MM.1S (cell line): ENCODE results near the gene PTPRN2.

Experiments
- EZH2 ChIP-seq: fragments of 300-600 bp; sonication (generic); optimal IDR thresholded peaks from 2 replicates; pipeline ENCODE3; 2017; ENCODE audit warnings: low read depth, mild to moderate bottlenecking, antibody characterized with exemption, low read length, mixed read lengths
- EZH2phosphoT487 ChIP-seq: fragments of 300-600 bp; sonication (generic); IDR thresholded peaks from 2 replicates; pipeline ENCODE4 v1.6.1; 2018; ENCODE audit warnings: antibody characterized with exemption, low read length
- TF ChIP-seq, protein P1 (sequence below): fragments of 300-600 bp; sonication (generic); IDR thresholded peaks from 2 replicates; pipeline ENCODE4 v1.5.1; 2016; ENCODE audit warnings: antibody characterized with exemption, low read length, mixed read lengths

DNA sequence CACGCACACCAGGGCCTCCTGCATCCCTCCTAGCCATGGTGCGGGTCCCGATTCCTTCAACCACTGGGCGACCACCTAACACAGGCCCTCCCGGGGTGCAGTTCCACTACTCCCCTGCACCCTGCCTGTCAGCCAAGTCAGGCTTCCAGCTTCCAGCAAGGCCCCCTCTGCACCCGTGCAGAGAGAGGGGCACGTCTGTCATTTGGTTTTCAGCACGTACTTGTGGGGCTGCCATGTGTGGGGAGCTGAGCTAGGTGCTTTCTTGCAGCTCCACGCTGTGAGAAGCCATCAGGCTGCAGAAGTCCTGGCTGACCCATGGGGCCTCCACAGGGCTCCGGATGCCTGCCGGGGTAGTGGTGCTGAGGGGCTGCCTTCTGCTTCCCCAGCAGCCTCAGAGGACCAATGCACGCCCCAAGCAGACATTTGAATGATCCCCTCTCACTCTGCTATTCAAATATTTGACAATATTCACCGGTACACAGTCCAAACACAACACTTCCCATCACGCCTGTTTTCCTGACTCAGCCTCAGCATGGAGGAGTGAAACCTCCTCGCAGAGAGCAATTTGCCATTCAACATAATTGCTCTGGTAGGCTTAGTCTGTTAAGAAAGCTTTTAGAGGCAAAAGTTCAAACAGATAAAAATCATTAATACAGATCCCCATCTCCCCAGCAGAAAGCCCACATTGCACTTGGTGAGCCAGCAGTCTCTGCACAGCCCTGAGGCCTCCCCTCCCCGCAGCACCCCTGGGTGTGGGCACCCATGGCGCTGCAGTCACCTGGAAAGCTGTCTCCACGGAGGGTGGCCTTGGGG is 449.9 kb downstream of the PTPRN2 start:
- TF ChIP-seq, protein P1, sequence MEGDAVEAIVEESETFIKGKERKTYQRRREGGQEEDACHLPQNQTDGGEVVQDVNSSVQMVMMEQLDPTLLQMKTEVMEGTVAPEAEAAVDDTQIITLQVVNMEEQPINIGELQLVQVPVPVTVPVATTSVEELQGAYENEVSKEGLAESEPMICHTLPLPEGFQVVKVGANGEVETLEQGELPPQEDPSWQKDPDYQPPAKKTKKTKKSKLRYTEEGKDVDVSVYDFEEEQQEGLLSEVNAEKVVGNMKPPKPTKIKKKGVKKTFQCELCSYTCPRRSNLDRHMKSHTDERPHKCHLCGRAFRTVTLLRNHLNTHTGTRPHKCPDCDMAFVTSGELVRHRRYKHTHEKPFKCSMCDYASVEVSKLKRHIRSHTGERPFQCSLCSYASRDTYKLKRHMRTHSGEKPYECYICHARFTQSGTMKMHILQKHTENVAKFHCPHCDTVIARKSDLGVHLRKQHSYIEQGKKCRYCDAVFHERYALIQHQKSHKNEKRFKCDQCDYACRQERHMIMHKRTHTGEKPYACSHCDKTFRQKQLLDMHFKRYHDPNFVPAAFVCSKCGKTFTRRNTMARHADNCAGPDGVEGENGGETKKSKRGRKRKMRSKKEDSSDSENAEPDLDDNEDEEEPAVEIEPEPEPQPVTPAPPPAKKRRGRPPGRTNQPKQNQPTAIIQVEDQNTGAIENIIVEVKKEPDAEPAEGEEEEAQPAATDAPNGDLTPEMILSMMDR: no peak
- TF ChIP-seq EZH2phosphoT487: no peak
- TF ChIP-seq EZH2: no peak
